GM08714 (cell line): ENCODE measurements around the gene DGCR2.
"Not testable (repeated sequence)": the region's sequence is repeated elsewhere in the genome, so short reads cannot be mapped to it uniquely, and the experiment has no call there.

Experiments
- H3K4me3 ChIP-seq: fragments of 200-500 bp; sonication (Bioruptor generic); 2 replicates; pipeline ENCODE4 v1.5.1; 2014; ENCODE audit warnings: mild to moderate bottlenecking, low read length, inconsistent platforms
- ZNF274 ChIP-seq: IDR thresholded peaks from 2 replicates; pipeline ENCODE4 v1.6.1; 2012; ENCODE audit warnings: mild to moderate bottlenecking, low read depth, low read length

The DGCR2 gene, protein sequence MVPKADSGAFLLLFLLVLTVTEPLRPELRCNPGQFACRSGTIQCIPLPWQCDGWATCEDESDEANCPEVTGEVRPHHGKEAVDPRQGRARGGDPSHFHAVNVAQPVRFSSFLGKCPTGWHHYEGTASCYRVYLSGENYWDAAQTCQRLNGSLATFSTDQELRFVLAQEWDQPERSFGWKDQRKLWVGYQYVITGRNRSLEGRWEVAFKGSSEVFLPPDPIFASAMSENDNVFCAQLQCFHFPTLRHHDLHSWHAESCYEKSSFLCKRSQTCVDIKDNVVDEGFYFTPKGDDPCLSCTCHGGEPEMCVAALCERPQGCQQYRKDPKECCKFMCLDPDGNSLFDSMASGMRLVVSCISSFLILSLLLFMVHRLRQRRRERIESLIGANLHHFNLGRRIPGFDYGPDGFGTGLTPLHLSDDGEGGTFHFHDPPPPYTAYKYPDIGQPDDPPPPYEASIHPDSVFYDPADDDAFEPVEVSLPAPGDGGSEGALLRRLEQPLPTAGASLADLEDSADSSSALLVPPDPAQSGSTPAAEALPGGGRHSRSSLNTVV

DNA sequence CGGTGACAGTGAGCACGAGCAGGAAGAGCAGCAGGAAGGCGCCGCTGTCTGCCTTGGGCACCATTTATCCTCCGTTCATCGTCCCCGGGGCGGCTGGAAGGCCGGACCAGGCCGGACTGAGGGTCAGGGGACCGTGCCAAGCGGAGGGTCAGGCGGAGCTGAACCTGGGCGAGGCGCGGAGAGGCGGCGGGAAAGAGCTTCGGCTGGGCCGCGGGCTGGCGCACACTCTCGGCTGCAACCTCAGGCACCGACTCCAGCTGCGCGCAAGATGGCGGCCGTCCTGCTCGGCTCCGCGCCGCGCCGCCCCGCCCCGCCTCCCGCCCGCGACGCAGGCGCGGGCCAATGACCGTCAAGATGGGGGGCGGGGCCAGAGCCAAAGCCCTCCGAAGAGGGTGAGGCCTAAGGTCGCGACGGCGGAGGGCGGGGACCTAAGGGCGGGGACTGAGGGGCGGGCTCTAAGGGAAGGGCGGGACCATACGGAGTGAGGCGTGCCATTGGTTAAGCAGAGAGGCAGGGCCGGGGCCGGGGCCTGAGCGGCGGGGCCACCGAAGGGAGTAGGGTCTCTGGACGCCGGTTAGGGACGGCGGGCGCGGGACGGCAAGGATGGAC lies at the start of gene DGCR2:
Gene DGCR2 (minus strand): TSS at position 270 of the 609 bp plus-strand sequence. CDS start 206 bp downstream, at position 64.
- no peak for TF ChIP-seq ZNF274
- H3K4me3 ChIP-seq, result peak within 1 kb of the TSS; percentile 96

- no peak overlapping the region for H3K4me3 ChIP-seq
- no peak for TF ChIP-seq ZNF274
Measured at GRCh38 chr22:19169947-19170318, 47.7 kb upstream of the DGCR2 start.

GRCh38 chr22:19169002-19169946 lies 47.1 kb upstream of the DGCR2 start:
- TF ChIP-seq ZNF274, result no peak
- no peak overlapping the region for H3K4me3 ChIP-seq

DNA sequence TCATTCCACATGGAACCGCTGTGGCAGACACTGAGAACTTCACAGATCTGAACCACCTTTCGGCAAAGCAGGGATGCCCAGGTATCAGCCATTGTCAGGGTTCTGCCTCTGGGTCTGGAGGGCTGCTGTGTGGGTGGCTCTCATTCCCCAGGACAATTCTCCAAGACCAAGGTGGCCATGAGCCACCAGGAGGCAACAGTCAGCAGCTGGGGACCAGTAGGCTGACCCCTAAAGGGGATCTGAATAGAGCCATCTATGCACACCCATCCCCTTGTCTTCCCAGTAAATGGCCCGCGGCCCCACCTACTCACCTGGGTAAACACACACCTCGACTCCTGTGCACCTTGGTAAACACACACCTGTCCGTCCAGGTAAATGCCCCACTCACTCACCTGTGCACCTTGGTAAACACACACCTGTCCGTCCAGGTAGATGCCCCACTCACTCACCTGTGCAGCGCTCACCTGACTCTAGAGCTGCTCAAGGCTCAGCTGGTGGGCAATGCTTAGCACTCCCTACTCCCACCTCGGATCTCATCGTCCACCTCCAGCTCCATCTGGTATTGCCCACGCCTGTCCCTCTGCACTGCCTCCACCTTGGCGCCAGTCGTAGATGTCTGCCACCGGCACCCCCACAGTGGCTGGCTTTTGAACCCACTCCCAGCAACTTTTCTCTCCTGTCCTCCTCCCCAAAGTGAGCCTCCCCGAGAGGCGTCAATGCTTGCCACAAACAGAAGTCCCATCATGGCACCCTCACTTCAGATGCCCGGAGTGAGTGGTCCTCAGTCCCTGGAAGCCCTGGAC lies 46.1 kb upstream of the DGCR2 start:
- H3K4me3 ChIP-seq, result no peak overlapping the region
- TF ChIP-seq ZNF274, result no peak

DNA sequence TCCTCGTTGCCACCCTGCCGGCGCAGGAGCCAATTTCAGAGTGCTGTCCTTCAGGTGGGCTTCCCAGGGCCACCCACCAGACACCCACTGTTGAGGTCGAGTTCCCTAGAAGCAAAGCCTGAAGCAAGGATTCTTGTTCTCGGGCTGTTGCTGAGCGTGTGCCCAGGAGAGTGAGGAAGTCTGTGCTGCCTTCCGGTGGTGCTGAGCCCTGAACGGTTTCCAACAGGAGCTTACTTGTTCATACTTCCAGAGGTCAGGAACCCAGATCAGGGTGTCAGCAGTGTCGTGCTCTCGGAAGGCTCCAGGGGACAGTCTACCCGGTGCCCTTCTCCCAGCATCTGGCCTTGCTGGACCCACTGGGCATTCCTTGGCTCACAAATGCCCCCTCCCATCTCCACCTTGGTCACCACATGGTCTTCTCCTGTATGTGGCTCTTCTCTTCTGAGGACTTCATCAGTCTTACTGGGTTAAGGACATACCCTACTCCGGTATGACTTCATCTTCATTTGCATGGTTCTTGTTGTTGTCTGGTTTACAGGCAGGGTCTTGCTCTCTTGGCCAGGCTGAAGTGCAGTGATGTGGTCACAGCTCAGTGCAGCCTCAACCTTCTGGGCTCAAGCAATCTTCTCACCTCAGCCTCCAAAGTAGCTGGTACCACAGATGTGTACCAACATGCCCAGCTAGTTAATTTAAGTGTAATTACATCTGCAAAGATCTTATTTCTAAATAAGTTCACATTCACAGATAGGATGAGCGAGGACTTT lies 45.1 kb upstream of the DGCR2 start:
- no peak for TF ChIP-seq ZNF274
- H3K4me3 ChIP-seq, result no peak overlapping the region

DNA sequence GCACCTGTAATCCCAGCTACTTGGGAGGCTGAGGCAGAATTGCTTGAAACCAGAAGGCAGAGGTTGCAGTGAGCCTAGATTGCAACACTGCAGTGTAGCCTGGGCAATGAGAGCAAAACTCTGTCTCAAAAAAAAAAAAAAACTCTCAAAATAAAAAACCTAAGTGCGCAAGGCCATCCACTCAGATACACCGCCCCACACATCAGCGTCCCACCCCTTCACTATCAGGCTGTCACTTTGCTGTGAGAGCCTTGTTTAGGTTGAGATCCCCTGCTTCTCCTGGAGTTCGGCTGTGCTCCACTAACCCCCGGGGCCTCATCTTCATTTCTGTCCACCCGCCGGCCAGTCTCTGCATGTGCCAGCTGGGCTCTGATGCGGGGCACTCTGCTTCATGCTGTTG lies 44.2 kb upstream of the DGCR2 start:
- no peak for TF ChIP-seq ZNF274
- H3K4me3 ChIP-seq, result no peak overlapping the region

GRCh38 chr22:19164425-19164824 lies 42.2 kb upstream of the DGCR2 start:
- no peak overlapping the region for H3K4me3 ChIP-seq
- no peak for TF ChIP-seq ZNF274

DNA sequence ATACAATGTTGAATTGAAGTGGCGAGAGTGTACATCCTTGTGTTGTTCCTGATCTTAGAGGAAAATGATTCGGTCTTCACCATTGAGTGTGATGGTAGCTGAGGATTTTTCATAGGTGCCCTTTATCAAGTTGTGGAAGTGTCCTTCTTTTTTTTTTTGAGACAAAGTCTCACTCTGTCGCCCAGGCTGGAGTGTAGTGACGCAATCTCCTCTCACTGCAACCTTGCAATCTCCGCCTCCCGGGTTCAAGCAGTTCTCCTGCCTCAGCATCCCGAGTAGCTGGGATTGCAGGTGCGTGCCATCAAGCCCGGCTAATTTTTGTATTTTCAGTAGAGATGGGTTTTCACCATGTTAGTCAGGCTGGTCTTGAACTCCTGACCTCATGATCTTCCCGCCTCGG lies 36.4 kb upstream of the DGCR2 start:
- not testable (repeated sequence) for H3K4me3 ChIP-seq

- H3K4me3 ChIP-seq, result not testable (repeated sequence)
Measured at GRCh38 chr22:19156109-19156508, 33.9 kb upstream of the DGCR2 start.

- TF ChIP-seq ZNF274, result no peak
- no peak overlapping the region for H3K4me3 ChIP-seq
Measured at GRCh38 chr22:19152942-19153883, 31.0 kb upstream of the DGCR2 start.

- TF ChIP-seq ZNF274, result no peak
- H3K4me3 ChIP-seq, result no peak overlapping the region
Measured at GRCh38 chr22:19151329-19152191, 29.3 kb upstream of the DGCR2 start.
